Activated gamma-delta T cell treated with Interleukin-2 at 50 U/mL for 16 hours (primary cell): Measurements from ENCODE around the gene FRMPD3.

Source experiments
- DNase-seq: peaks from one replicate; pipeline ENCODE4 v3.0.0-alpha.2; 2020

FRMPD3 gene

DNA sequence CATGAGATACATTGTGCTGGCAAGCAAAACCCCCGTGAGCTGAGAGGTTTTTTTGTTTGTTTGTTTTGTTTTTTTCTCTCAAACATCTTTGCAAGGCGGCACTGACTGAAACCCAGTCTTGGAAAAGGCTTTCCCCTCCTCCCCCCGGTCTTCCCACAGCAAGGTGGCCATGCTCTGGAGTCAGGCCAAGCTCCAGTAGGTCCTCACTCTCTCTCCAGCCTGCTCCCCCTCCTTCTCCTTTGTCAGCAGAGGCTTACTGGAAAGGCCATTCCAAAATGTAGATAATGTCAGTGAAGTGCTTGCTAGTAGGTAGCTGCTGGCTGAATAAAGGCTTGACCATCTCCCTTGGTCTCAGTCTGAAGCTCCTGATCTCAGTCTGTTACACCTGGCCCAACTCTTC is 32.6 kb downstream of the FRMPD3 start:
- DNase-seq = no peak

DNA sequence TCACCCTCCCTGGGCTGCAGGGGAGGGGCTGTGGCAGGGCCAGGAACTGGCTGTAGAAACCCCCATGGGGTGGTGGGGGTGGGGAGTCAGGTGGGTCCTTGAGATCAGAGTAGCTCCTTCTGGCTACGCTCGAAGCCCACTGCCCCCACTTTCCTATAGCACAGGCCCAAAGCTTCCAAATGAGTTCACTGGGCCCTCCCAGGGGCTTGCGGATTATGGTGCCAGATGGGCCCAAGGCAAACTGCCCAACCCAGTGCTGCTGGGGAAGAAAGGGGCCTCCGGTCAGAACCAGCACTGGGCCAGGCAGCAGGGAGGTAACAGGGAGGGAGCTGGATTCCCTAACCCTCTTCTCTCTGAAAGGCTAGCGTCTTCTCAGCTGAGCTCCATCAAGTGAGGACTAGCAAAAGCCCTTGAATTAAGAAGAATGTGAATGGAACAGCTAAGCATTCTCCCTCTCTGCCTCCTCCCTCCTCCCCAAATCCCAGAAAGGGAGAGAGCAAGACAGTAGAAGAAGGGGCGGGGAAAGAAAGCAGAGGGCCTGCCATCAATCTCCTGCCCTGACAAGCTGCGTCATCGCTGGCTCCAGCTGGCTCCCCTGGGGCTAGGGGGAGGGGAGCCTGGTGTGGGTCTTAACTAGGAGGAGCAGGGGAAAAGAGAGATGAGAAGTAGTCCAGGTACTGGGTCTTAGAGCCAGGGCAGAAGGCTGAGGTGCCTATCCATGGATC is 34.7 kb downstream of the FRMPD3 start:
- no peak for DNase-seq

DNA sequence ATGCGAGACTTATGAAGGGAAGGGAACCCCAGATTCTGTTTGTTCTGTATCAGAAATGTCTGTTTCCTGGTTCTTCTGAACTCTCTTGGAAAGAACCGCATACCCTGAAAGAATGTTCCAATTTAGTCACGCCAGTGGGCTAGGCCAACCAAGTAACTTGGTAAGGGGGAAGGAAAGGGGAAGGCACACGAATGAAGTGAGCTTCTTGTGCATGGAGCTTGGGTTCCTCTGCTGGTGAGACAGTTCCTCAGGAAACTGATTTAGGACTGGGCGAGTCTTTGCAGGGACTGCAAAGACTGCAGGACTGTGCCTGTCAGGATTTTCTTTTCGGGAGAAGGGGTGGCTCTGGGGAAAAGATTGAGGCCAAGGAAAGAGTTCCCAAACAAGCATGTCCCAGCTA is 35.6 kb downstream of the FRMPD3 start:
- DNase-seq = no peak

DNA sequence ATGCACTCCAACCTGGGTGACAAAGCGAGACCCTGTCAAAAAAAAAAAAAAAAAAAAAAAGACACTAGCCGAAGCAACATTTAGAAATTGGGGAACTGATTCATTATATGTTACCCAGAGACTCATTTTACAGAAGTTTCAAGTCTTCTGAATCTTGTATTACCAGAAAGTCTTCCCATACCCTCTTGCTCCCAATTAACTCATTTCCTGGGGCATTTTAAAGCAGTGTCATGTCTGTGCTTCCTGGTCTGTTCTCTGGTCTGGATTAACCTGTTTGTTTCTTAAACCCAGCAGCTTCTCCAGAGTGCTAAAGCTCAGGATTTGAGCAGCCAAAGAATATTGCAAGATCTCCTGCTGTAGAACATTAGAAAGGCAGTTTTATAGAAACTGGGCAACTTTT is 43.7 kb downstream of the FRMPD3 start:
- no peak for DNase-seq

DNA sequence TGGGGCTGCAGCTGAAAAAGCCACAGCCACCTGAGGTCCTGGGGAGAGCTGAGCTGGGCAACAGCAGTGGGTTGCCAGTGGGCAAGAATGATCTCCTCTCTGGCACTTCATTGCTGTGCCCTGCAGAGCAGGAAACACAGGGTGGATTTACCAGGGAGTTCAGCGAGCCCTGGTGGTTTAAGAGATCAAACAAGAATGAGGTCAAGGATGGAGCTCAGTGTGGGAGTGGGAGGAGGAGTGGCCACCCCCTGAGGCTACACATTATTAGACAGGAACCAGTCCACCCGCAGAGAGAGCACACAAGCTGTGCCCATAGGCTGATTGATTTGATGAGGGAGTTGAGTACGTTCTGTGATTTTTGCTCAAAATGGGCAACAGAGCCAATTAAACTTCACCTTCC is 47.3 kb downstream of the FRMPD3 start:
- DNase-seq = no peak
